IPS DF 19.7 (cell line): ENCODE data around the gene FOXG1.

Experiments used
- DNase-seq: peaks from one replicate; pipeline ENCODE4 v3.0.0-alpha.2; 2013; ENCODE audit warnings: low read depth, low spot score

Gene FOXG1

DNA sequence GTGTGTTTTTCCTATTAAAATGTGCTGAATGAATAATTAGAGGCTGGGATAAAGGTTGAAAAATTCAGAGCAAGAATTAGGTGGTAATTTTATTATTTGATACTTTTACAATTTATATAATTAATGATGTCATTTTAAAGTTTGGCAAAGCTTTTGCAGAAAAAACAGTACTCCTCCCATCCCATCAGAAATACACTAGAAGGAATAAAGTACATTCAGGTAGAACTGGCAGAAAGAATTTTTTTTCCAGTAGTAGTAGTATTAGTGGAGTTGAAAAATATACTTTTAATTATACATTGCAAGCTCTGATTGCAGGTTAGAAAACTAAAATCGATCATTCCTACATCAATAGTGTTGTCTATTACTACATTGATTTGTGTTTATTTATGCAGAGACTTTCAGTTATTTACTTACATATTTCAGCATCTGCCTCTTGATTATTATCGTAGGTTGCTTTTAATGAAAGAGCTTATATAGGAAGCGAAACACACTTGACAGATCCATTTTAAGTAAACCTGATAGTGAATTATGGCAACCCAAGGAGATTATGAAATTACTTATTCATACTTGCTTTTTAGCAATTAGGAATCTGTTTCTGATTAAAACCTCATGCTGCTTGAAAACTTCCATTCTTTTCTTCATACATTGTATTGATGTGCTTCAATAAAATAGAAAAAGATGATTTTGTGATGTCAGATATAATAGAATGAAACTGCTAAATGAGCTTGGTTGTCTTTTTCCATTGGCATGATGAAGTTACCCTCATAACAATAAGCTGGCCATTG, 10.1 kb downstream of the FOXG1 start:
- DNase-seq, result no peak

DNA sequence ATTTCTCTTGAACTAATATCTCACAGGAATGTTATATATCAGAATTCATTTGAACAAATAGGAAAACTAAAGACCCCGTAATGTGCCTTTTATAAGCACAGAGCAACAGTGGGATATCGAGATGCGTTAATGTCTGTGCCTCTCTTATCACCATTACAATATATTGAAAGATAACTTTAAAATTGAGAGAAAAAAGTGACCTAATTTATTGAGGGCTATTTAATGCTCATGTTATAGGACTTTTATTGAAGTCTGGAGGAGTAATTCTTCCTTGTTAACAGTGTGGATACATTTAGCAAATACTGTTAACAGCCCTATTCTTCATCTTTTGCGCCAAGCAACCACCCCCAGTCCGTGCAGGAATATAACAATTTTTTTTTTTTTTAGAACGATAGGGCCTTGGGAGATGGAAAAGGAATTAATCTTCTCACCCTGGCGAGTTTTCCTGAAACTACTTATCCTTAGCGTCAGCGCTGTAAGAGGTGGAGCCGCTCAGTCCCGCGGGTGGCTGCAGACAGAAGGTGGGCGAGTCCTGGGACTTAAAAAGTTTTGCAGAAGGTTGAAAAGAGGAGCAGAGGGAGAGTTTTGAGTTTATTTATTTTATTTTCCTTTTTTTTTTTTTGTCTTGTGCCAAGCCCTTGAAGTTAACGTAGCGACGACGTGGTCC, 11.0 kb downstream of the FOXG1 start:
- DNase-seq, result no peak

DNA sequence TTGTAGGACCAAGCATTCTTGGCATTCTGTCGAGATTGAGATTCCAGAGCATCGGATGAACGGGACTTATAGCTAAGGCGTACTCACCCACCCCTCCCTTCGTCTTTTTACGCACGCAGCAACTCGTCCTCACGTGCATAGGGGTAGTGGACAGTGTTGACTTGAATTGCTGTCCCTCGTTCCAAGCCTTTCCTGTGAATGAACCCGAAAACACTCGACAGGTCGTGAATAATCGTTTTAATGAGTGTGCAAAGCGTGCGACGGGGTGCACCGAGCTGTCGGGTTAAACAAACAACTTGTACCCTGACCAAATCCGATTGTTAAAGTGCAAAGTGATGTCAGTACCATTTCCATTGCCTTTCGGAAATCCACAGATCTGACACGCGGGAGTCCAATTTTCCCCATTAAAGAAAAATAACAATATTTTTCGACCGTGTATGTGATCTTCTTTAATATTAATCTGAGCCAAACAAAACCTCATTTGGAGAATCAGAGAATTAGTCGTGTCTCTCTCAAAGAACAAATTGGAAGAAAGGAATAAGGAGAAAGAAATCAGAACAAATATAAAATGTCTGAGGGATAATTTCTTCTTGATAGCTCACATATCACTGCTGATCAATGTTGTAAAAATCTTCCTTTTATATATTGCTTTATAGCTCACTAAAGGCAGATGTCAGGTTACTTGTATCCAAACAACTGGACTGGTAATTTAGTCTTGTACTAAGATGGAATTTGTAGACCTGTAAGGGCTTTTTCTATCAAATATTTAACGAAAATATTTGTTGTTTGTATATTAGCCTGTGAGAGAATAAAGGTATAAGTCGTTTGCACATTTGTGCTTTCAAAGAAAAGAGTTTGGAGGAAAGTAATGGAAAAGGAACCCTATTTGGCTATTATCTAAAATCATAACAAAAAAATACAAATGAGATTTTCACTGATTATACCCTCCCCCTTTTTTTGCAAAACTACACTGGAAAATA, 11.8 kb downstream of the FOXG1 start:
- no peak for DNase-seq

DNA sequence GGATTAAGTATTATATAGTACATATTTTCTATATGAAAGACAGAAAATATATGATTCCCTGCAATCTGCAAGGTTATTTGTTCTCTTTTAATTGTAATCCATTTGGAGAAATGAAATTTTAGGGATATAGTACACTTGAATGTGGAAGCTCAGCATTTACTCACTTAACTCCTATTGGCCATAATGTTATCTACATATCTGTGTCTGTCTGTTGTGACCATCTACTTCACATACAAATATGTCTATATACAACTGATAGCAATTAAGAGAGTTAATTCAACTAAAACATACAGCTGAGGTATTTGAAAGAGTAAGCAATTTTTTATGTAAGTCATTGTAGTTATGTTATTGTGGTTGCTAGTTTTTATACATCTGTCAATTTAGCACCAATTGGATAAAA, 12.9 kb downstream of the FOXG1 start:
- no peak for DNase-seq

DNA sequence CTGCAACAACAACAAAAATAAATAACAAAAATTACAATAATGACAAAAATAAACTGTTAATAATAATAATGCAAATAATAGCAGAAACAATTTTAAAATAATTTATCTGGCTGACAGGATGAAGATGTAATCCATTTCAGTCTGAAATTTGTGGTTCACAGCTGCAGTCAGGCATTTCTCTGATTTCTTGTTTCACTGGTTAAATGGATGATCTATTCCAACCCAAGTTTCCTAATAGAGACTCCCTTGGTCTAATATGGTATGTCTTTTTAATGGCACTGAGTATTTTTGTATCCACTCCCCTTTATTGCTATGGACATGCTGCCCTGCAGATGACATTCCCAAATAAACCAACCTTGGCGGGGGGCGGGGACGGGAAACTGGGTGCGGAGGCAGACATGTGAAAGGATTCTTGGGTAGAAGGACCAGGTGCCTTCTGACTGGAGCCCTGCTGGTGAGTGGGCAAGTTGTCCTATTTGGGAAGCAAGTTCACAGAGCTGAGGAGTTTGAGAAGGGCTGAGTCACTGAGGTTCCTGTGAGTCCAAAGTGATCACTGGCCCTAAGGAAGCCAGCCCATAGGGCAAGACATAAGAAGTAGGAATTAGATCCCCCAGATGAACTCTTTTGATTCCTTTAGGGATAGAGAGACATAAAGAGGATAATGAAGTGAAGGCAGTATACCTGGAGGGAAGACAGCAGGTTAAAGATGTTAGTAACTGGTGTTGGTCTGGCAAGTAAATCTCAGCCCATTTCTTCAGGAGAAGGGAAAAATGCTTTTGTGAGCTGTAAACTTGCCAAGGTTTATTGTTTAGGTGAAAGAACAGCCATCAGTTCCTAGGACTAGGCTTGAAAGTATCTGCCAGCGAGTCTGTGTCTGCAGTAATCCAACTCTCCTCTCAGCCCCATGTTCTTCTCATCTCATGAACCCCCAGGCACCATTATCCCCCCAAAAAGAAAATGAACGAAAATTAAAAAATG, 14.5 kb downstream of the FOXG1 start:
- no peak for DNase-seq

DNA sequence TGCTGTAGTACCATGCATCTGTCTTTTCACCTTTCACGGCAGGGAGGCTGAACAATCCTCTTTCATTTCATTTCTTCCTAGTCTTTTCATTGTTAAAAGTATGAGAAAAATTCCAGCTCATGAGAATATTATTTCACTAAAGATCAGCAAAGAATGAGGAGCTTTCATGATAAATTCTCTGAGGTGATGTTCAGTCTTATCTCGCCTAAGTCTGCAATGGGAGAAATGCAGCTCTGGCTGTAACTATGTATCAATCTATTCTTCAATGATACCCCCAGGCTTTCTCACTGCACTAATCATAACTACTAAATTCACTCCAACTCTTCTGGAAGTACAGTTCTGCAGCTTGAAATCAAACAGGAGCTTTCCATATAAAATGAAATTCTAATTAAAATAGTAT, 15.7 kb downstream of the FOXG1 start:
- DNase-seq, result no peak

DNA sequence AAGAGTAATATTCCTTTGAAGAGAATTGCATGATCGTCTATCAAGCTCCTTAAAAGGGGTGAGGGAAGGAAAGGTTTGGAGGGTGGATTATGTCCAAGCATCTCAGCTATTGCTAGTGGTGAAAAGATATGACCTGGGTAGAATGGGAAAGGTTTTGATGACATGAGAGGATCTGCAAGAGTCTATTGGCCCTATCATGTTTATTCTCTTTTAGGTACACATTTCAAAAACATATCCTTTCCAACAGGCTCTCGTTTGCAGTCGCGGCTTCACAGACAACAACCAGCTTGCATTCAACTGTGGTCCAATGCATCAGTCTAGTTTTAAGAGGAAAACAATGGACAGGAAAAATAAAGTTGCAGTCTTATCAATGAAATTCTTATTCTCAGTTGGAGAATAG, 17.1 kb downstream of the FOXG1 start:
- DNase-seq, result no peak

DNA sequence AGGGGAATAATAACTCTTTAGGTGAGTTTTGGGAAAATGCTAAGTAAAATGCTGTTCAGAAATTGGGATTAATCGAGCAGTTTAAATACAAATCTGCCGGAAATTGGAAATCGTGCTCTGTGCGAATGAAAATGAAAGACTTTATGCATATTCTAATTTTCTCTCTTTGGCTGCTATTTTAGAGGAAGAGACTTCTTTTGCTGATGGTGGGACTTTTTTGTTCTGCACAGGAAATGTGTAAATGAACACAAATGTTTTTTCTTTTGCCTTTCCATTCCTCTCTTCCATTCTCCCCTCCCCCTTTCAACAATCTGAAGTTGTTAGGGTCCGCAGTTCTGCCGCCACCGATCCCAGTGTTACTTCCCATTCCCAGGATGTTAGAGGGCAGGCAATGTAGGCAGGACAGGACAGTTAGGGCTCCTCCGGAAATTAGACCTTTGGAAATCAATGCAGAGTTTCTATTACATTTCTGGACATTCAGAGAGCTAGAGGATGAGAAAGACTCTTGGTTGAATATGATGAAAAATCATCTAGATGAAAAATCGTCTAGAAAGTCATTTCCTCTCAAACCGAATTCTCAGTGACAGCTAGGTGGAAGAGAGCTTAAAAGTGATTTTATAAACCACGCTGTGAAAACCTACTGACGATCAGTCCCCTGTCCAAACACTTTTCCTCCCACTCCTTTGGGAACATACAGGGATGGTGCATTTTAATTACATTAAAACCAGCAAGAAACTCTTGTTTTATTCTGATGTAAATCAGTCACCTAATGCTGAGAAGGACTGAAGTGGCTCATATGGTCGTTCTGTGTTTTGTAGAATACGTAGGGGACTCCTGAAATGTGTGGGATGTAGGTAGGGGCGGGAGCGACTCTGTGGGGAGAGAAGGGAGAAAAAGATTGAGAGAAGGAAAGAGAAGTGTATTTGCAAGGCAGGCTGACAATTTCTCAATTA, 17.8 kb downstream of the FOXG1 start:
- no peak for DNase-seq

DNA sequence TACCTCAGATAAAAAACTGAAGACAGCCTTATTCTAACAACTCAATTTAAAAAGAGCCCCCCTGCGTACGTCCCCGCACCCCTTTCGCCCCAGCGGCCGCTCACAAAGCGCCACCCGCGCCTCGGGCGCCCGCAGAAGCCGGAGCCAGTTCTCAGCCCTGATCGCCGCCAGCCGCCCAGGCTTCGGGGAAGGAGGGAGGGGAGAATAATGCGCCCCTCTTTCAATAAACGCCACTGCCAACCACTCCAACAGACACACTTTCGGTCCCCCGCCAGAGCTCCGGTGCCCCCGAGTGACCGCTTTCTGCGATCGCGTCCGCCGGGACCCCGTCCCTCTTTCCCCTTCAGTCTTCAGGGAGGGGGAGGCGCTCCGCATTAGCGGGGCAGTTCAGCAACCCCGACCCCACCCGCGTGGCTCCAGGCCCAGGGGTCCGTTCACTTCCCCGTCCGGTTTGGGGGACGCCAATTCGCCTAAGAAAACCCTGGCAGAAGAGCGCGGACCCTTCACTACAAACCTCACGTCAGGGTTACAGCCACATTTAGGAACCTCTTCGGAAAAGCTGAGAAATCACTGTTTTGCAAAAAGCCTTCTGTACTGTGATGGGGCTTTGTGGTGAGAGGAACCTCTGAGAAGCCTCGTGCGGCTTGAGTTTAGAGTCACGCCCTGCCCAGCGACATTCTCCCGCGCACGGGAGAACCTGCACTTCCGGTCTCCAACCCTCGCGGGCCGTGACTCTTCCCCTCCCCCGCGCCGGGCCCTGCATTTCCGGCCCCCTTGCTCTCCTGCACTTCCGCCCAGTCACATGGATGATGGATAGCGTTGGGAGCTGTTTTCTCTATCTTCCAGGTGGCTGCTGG, 18.7 kb downstream of the FOXG1 start:
- DNase-seq, result no peak

DNA sequence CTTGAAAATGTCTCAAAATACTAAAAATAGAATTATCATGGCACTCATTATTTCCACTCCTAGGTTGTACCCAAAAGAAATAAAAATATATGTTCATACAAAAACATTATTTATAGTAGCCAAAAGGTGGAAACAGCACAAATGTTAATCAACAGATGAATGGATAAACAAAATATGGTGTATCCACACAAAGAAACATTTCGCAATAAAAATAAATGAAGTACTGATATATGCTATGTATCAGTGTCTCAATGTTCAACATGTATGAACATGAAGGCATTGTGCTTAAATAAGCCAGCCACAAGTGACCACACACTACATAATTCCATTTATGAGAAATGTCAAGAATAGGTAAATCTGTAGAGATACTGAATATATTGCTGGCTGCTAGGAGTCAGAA, 40.9 kb downstream of the FOXG1 start:
- DNase-seq, result no peak

DNA sequence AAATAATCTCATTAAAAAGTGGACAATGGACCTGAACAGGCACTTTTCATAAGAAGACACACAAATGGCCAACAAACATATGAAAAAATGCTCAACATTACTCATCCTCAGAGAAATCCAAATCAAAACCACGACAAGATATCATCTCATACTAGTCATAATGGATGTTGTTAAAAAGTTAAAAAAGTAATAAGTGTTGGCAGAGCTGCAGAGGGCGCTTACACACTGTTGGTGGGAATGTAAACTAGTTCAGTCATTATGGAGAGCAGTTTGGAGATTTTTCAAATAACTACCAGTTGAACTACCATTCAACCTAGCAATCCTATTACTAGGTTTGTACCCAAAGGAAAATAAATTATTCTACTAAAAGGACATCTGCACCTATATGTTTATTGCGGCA, 47.2 kb downstream of the FOXG1 start:
- DNase-seq, result no peak
